Activated CD8-positive, alpha-beta memory T cell treated with anti-CD3 and anti-CD28 coated beads, Interleukin-2, amount 50 U/mL, for 1 hour (primary cell): ENCODE measurements around the gene PROC.

ENCODE experiments used
- DNase-seq: peaks from one replicate; pipeline ENCODE4 v3.0.0-alpha.2; 2020; ENCODE audit errors: extremely low read depth

Gene PROC

DNA sequence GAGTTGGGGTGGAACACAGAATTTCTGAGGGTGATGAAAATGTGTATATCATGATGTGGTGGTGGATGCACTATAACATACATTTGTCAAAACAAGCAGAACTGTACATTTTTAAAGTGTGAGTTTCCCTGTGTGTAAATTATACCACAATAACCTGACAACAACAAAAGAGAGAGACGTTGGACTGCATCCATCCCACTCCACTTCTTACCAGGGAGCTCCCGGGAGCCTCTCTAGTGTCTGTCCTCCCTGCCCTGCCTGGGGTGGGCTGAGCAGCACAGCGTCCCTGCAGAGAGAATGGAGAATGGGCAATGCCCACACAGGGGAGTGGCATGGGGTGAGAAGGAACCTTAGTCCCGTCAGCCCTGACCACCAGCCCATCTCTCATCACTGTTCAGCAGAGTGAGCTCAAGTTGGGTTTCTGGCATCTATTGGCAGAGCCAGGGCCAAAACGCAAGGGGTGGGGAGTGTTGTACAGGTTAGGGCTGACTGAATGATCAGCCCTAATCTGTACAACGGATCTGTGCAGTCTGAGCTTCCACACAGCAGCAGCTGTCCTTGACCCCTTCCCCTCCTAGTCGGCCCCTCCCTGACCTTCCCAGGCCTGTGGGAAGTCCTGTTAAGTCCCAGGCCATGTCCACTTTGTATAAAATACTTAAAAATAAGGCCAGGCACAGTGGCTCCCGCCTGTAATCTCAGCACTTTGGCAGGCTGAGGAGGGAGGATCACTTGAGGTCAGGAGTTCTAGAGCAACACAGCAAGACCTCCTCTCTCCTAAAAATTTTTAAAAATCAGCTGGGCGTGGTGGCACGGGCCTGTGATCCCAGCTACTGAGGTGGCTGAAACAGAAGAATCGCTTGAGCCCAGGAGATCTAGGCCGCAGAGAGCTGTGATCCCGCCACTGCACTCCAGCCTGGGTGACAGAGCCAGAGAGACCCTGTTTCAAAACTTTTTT is 3.3 kb upstream of the PROC start:
- no peak for DNase-seq

DNA sequence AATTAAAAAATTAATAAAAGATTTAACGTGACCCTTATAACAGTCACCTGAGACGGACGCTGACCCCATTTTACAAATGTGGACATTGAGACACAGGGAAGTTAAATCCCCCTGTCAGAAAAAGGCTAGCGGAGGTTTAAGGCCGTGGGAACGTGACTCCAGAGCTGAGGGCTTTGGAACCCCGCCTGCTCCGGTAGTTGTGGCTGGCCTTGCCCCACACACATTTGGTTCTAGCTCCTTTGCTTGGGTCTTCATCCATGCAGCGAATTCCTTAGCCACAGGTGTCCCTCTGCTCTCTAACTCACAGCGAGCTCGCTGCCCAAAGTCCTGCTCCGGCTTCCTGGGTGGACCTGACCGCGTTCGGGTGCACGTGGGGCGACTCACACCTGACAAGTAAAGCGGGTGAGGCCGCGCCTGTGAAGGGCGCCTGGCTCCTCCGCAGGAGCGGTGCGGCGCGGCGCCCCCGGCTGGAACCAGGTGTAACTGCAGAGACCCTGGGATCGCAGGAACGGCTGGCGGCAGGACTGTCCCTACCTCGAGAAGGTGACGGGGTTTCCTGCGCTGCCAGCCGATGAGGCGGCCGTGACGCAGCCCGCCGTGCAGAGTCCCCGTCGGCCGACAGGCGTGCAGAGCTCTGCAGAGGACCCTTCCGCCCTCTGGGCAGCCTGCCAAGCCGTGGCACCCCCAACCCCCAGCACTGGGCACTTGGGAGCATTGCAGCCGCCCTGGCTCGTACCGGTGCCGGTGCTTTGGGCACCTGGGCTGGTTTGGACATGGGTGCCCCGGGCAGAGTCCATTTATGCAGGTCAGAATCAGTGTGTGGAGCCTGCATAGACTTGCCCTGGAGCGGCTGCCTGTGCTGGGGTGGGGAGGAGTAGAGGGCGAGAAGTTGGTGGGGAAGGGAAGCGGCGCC is 2.4 kb upstream of the PROC start:
- DNase-seq = peak; percentile 70

DNA sequence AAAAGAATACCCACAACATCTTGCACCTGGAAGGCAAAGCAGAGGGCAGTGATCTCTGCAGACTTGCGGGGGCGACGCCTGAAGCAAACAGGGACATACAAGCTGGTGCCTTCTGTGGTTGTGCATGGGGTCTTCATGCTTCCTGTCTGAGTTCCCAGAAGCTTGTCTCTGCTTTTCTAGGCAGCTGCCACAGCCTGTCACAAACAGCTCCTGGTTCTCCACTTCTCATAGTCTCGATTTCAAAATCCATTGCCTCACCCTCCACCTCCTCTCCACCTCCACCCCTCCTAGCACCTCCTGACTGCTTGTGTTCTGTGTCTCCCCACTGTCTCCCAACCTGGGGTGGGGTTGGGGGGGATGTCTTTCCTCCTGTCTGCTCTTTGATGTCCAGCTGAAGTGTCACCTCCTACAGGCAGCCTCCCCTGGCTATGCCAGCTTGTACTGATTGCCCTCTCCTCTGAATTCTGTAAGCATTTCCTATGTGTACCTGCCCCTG is 1.7 kb upstream of the PROC start:
- no peak for DNase-seq

DNA sequence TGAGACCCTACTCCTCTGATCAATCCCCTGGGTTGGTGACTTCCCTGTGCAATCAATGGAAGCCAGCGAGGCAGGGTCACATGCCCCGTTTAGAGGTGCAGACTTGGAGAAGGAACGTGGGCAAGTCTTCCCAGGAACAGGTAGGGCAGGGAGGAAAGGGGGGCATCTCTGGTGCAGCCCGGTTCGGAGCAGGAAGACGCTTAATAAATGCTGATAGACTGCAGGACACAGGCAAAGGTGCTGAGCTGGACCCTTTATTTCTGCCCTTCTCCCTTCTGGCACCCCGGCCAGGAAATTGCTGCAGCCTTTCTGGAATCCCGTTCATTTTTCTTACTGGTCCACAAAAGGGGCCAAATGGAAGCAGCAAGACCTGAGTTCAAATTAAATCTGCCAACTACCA is 821 bp upstream of the PROC start:
- no peak for DNase-seq

DNA sequence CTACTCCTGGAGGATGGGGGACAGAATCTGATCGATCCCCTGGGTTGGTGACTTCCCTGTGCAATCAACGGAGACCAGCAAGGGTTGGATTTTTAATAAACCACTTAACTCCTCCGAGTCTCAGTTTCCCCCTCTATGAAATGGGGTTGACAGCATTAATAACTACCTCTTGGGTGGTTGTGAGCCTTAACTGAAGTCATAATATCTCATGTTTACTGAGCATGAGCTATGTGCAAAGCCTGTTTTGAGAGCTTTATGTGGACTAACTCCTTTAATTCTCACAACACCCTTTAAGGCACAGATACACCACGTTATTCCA is 844 bp downstream of the PROC start:
- DNase-seq = no peak

DNA sequence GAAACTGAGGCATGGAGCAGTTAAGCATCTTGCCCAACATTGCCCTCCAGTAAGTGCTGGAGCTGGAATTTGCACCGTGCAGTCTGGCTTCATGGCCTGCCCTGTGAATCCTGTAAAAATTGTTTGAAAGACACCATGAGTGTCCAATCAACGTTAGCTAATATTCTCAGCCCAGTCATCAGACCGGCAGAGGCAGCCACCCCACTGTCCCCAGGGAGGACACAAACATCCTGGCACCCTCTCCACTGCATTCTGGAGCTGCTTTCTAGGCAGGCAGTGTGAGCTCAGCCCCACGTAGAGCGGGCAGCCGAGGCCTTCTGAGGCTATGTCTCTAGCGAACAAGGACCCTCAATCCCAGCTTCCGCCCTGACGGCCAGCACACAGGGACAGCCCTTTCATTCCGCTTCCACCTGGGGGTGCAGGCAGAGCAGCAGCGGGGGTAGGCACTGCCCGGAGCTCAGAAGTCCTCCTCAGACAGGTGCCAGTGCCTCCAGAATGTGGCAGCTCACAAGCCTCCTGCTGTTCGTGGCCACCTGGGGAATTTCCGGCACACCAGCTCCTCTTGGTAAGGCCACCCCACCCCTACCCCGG is 1.3 kb downstream of the PROC start:
- no peak for DNase-seq

GRCh38 chr2:127420039-127420864 is 2.0 kb downstream of the PROC start:
- DNase-seq = no peak

DNA sequence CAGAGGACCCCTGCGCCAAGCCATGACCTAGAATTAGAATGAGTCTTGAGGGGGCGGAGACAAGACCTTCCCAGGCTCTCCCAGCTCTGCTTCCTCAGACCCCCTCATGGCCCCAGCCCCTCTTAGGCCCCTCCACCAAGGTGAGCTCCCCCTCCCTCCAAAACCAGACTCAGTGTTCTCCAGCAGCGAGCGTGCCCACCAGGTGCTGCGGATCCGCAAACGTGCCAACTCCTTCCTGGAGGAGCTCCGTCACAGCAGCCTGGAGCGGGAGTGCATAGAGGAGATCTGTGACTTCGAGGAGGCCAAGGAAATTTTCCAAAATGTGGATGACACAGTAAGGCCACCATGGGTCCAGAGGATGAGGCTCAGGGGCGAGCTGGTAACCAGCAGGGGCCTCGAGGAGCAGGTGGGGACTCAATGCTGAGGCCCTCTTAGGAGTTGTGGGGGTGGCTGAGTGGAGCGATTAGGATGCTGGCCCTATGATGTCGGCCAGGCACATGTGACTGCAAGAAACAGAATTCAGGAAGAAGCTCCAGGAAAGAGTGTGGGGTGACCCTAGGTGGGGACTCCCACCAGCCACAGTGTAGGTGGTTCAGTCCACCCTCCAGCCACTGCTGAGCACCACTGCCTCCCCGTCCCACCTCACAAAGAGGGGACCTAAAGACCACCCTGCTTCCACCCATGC is 3.0 kb downstream of the PROC start:
- no peak for DNase-seq

DNA sequence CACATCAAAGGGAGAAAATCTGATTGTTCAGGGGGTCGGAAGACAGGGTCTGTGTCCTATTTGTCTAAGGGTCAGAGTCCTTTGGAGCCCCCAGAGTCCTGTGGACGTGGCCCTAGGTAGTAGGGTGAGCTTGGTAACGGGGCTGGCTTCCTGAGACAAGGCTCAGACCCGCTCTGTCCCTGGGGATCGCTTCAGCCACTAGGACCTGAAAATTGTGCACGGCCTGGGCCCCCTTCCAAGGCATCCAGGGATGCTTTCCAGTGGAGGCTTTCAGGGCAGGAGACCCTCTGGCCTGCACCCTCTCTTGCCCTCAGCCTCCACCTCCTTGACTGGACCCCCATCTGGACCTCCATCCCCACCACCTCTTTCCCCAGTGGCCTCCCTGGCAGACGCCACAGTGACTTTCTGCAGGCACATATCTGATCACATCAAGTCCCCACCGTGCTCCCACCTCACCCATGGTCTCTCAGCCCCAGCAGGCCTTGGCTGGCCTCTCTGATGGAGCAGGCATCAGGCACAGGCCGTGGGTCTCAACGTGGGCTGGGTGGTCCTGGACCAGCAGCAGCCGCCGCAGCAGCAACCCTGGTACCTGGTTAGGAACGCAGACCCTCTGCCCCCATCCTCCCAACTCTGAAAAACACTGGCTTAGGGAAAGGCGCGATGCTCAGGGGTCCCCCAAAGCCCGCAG is 3.8 kb downstream of the PROC start:
- DNase-seq = no peak

- DNase-seq = no peak
Observed at GRCh38 chr2:127422559-127423477, 4.6 kb downstream of the PROC start.

GRCh38 chr2:127423478-127423843 is 5.2 kb downstream of the PROC start:
- no peak for DNase-seq

- no peak for DNase-seq
Observed at GRCh38 chr2:127423880-127424279, 5.7 kb downstream of the PROC start.

DNA sequence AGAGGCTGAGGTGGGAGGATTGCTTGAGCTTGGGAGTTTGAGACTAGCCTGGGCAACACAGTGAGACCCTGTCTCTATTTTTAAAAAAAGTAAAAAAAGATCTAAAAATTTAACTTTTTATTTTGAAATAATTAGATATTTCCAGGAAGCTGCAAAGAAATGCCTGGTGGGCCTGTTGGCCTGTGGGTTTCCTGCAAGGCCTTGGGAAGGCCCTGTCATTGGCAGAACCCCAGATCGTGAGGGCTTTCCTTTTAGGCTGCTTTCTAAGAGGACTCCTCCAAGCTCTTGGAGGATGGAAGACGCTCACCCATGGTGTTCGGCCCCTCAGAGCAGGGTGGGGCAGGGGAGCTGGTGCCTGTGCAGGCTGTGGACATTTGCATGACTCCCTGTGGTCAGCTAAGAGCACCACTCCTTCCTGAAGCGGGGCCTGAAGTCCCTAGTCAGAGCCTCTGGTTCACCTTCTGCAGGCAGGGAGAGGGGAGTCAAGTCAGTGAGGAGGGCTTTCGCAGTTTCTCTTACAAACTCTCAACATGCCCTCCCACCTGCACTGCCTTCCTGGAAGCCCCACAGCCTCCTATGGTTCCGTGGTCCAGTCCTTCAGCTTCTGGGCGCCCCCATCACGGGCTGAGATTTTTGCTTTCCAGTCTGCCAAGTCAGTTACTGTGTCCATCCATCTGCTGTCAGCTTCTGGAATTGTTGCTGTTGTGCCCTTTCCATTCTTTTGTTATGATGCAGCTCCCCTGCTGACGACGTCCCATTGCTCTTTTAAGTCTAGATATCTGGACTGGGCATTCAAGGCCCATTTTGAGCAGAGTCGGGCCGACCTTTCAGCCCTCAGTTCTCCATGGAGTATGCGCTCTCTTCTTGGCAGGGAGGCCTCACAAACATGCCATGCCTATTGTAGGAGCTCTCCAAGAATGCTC is 6.6 kb downstream of the PROC start:
- DNase-seq = no peak

DNA sequence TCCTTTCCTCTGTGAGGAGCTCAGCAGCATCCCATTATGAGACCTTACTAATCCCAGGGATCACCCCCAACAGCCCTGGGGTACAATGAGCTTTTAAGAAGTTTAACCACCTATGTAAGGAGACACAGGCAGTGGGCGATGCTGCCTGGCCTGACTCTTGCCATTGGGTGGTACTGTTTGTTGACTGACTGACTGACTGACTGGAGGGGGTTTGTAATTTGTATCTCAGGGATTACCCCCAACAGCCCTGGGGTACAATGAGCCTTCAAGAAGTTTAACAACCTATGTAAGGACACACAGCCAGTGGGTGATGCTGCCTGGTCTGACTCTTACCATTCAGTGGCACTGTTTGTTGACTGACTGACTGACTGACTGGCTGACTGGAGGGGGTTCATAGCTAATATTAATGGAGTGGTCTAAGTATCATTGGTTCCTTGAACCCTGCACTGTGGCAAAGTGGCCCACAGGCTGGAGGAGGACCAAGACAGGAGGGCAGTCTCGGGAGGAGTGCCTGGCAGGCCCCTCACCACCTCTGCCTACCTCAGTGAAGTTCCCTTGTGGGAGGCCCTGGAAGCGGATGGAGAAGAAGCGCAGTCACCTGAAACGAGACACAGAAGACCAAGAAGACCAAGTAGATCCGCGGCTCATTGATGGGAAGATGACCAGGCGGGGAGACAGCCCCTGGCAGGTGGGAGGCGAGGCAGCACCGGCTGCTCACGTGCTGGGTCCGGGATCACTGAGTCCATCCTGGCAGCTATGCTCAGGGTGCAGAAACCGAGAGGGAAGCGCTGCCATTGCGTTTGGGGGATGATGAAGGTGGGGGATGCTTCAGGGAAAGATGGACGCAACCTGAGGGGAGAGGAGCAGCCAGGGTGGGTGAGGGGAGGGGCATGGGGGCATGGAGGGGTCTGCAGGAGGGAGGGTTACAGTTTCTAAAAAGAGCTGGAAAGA is 7.6 kb downstream of the PROC start:
- DNase-seq = no peak

GRCh38 chr2:127426501-127427354 is 8.5 kb downstream of the PROC start:
- DNase-seq = no peak
